ENCODE results near the gene RHCG. TPM values are rescaled to one million over a fixed set of nuclear protein-coding genes. Genes with fewer than 3 reads are reported as not detected.

Gene RHCG
- polyA plus RNA-seq, 1 of the 3 experiments (the other 2 are of a cell fraction): not detected

- Histone ChIP-seq H3K9ac (no peak overlapping the region), H3K27ac (ENCODE audit: low read depth in 2 of 2, low read length in 1 of 2) (no peak overlapping the region), H3K4me2 (no peak overlapping the region), H3K36me3 (replicated peaks in 1 of 2; ENCODE audit: control insufficient read depth in 1 of 2, insufficient read depth in 2 of 2, low read length in 1 of 2) (no peaks in the 10 kb centered on the region), H4K20me1 (ENCODE audit: insufficient read depth) (no peaks in the 10 kb centered on the region), H3K79me2 (ENCODE audit: insufficient read depth) (no peaks in the 10 kb centered on the region), H3K9me3 (no peaks in the 10 kb centered on the region), H3K27me3 (ENCODE audit: insufficient read depth) (no peaks in the 10 kb centered on the region), H2AFZ (ENCODE audit: low read depth) (no peak overlapping the region), H3K9me2 (no peaks in the 10 kb centered on the region), H3K4me3 (ENCODE audit: low read depth in 2 of 2, low read length in 1 of 2) (no peak overlapping the region; a peak in 1 of 4 replicates), H3K4me1 (ENCODE audit: control insufficient read depth in 1 of 2, insufficient read depth in 2 of 2, low read depth in 1 of 2, low read length in 1 of 2) (peaks cover 0 to 13% of the 10 kb centered on the region in 2 experiments; a peak in 1 of 4 replicates), H3F3A (replicated peaks; ENCODE audit: insufficient read depth) (peaks cover 11% of the 10 kb centered on the region)
- POLR2A ChIA-PET: no interaction called here
- no peak for TF ChIP-seq GATA2 (CRISPR knock-in tag; IDR thresholded peaks at IDR 0.05)
- no peak for TF ChIP-seq EZH2phosphoT487 (IDR thresholded peaks at IDR 0.05; ENCODE audit: borderline replicate concordance, low read depth)
- TF ChIP-seq SMC3 (IDR thresholded peaks at IDR 0.05; ENCODE audit: low read depth, low read length): peak; percentile 17; the same call in 1 of the 2 replicates
- TF ChIP-seq CTCF (IDR thresholded peaks at IDR 0.05): peak; percentile 60
- 79% methylated on average over 7 of the region's 7 CpGs for WGBS (ENCODE audit: low lambda C conversion rate)
- CTCF ChIA-PET: interaction anchor here (0.7 to 3.4 kb wide), 6 partner anchors 12 to 136 kb away, joined by 3 to 18 read pairs (median 3); no protein-coding TSS in a partner anchor
- no peak for DNase-seq
These were observed 1.3 kb downstream of the RHCG start for GRCh38 chr15:89494941-89495637.

GRCh38 chr15:89494031-89494430 is 2.4 kb downstream of the RHCG start:
- Histone ChIP-seq H3F3A (replicated peaks; ENCODE audit: insufficient read depth) (peaks cover 11% of the 10 kb centered on the region), H3K9ac (no peak overlapping the region), H3K4me2 (no peak overlapping the region), H3K36me3 (replicated peaks in 1 of 2; ENCODE audit: control insufficient read depth in 1 of 2, insufficient read depth in 2 of 2, low read length in 1 of 2) (no peaks in the 10 kb centered on the region), H3K9me3 (no peaks in the 10 kb centered on the region), H3K79me2 (ENCODE audit: insufficient read depth) (no peaks in the 10 kb centered on the region), H4K20me1 (ENCODE audit: insufficient read depth) (no peaks in the 10 kb centered on the region), H3K27ac (ENCODE audit: low read depth in 2 of 2, low read length in 1 of 2) (no peak overlapping the region), H3K4me1 (ENCODE audit: control insufficient read depth in 1 of 2, insufficient read depth in 2 of 2, low read depth in 1 of 2, low read length in 1 of 2) (peaks cover 0 to 13% of the 10 kb centered on the region in 2 experiments; a peak in 1 of 4 replicates), H2AFZ (ENCODE audit: low read depth) (no peak overlapping the region), H3K9me2 (no peaks in the 10 kb centered on the region), H3K4me3 (ENCODE audit: low read depth in 2 of 2, low read length in 1 of 2) (no peak overlapping the region), H3K27me3 (ENCODE audit: insufficient read depth) (no peaks in the 10 kb centered on the region)
- ChIA-PET CTCF (interaction anchor here (1.1 to 3.4 kb wide), 3 partner anchors 22 to 135 kb away, joined by 3 to 18 read pairs (median 3); no protein-coding TSS in a partner anchor), POLR2A (no interaction called here)
- no peak for DNase-seq
- WGBS (ENCODE audit: low lambda C conversion rate): 63% methylated on average over 3 of the region's 3 CpGs
- TF ChIP-seq SMC3 (IDR thresholded peaks at IDR 0.05; ENCODE audit: low read depth, low read length) (no peak), POLR2AphosphoS5 (IDR thresholded peaks at IDR 0.05; ENCODE audit: low read depth, low read length) (no peak), NFIC (IDR thresholded peaks at IDR 0.05; ENCODE audit: borderline replicate concordance) (no peak), RFX5 (IDR thresholded peaks at IDR 0.05; ENCODE audit: low read length) (no peak), CHD2 (IDR thresholded peaks at IDR 0.05; ENCODE audit: low read length, partially characterized antibody) (no peak), RAD21 (IDR thresholded peaks at IDR 0.05; ENCODE audit: low read length) (no peak), FOXM1 (IDR thresholded peaks at IDR 0.05; ENCODE audit: low read depth) (no peak), TAF1 (IDR thresholded peaks at IDR 0.05; ENCODE audit: borderline replicate concordance, low read depth, low read length) (no peak), USF1 (IDR thresholded peaks at IDR 0.05; ENCODE audit: borderline replicate concordance, low read depth) (no peak), EP300 (IDR thresholded peaks at IDR 0.05; ENCODE audit: borderline replicate concordance in 1 of 2, low read depth in 1 of 2, low read length in 1 of 2) (no peak), NRF1 (IDR thresholded peaks at IDR 0.05; ENCODE audit: low read depth, low read length) (no peak), JUND (IDR thresholded peaks at IDR 0.05) (no peak), EZH2phosphoT487 (IDR thresholded peaks at IDR 0.05; ENCODE audit: borderline replicate concordance, low read depth) (no peak), FOXJ3 (CRISPR knock-in tag; IDR thresholded peaks at IDR 0.05) (no peak)
- TF ChIP-seq, protein P1, sequence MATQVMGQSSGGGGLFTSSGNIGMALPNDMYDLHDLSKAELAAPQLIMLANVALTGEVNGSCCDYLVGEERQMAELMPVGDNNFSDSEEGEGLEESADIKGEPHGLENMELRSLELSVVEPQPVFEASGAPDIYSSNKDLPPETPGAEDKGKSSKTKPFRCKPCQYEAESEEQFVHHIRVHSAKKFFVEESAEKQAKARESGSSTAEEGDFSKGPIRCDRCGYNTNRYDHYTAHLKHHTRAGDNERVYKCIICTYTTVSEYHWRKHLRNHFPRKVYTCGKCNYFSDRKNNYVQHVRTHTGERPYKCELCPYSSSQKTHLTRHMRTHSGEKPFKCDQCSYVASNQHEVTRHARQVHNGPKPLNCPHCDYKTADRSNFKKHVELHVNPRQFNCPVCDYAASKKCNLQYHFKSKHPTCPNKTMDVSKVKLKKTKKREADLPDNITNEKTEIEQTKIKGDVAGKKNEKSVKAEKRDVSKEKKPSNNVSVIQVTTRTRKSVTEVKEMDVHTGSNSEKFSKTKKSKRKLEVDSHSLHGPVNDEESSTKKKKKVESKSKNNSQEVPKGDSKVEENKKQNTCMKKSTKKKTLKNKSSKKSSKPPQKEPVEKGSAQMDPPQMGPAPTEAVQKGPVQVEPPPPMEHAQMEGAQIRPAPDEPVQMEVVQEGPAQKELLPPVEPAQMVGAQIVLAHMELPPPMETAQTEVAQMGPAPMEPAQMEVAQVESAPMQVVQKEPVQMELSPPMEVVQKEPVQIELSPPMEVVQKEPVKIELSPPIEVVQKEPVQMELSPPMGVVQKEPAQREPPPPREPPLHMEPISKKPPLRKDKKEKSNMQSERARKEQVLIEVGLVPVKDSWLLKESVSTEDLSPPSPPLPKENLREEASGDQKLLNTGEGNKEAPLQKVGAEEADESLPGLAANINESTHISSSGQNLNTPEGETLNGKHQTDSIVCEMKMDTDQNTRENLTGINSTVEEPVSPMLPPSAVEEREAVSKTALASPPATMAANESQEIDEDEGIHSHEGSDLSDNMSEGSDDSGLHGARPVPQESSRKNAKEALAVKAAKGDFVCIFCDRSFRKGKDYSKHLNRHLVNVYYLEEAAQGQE (IDR thresholded peaks at IDR 0.05; ENCODE audit: low read depth, low read length): no peak
- TF ChIP-seq, protein P2, sequence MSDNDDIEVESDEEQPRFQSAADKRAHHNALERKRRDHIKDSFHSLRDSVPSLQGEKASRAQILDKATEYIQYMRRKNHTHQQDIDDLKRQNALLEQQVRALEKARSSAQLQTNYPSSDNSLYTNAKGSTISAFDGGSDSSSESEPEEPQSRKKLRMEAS (IDR thresholded peaks at IDR 0.05; ENCODE audit: low read depth): no peak
- TF ChIP-seq, protein P3, sequence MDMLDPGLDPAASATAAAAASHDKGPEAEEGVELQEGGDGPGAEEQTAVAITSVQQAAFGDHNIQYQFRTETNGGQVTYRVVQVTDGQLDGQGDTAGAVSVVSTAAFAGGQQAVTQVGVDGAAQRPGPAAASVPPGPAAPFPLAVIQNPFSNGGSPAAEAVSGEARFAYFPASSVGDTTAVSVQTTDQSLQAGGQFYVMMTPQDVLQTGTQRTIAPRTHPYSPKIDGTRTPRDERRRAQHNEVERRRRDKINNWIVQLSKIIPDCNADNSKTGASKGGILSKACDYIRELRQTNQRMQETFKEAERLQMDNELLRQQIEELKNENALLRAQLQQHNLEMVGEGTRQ (IDR thresholded peaks at IDR 0.05; ENCODE audit: borderline replicate concordance, low read depth, low read length): no peak

Data from SK-N-SH (cell line).